ENCODE data around the gene DYNC1H1. TPM values are rescaled to one million over a fixed set of nuclear protein-coding genes. Genes with fewer than 3 reads are reported as not detected.
A peak's percentile ranks its signal among the peaks of the same experiment; 100 is the strongest.

DYNC1H1 gene
- total RNA-seq, 1 experiment from 2014 or later, result 438 TPM

DNA sequence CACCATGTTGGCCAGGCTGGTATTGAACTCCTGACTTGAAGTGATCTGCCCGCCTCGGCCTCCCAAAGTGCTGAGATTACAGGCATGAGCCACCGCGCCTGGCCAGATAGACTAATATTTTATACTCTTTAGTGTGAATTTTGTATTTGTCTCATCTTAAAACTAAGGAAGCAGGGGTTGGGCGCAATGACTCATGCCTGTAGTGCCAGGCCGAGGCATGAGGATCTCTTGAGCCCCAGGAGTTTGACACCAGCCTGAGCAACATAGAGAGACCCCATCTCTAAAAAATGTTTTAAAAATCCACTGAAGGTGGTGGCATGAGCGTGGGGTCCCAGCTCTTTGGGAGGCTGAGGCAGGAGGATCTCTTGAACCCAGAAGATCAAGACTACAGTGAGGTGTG, 9.0 kb downstream of the DYNC1H1 start (continued):
- TF ChIP-seq AFF4 (CRISPR knock-in tag; IDR thresholded peaks at IDR 0.05; ENCODE audit: borderline replicate concordance), result no peak
- no peak for TF ChIP-seq CREB1 (CRISPR knock-in tag; IDR thresholded peaks at IDR 0.05)
- TF ChIP-seq NR1H2 (CRISPR knock-in tag; IDR thresholded peaks at IDR 0.05), result no peak
- no peak for TF ChIP-seq IRF2 (CRISPR knock-in tag; IDR thresholded peaks at IDR 0.05; ENCODE audit: borderline replicate concordance, low read depth)
- TF ChIP-seq, protein P1, sequence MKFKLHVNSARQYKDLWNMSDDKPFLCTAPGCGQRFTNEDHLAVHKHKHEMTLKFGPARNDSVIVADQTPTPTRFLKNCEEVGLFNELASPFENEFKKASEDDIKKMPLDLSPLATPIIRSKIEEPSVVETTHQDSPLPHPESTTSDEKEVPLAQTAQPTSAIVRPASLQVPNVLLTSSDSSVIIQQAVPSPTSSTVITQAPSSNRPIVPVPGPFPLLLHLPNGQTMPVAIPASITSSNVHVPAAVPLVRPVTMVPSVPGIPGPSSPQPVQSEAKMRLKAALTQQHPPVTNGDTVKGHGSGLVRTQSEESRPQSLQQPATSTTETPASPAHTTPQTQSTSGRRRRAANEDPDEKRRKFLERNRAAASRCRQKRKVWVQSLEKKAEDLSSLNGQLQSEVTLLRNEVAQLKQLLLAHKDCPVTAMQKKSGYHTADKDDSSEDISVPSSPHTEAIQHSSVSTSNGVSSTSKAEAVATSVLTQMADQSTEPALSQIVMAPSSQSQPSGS (CRISPR knock-in tag; IDR thresholded peaks at IDR 0.05; ENCODE audit: borderline replicate concordance, low read depth), result no peak
- no peak for TF ChIP-seq ZNF425 (CRISPR knock-in tag; conservative IDR thresholded peaks at IDR 0.05)
- no peak for TF ChIP-seq E2F5 (CRISPR knock-in tag; IDR thresholded peaks at IDR 0.05)

- DNase-seq (ENCODE audit: low spot score), result no peak
- CTCF ChIA-PET, result no interaction called here
- ATAC-seq, result no peak
- POLR2A ChIA-PET, result no interaction called here
- TF ChIP-seq, protein P2, sequence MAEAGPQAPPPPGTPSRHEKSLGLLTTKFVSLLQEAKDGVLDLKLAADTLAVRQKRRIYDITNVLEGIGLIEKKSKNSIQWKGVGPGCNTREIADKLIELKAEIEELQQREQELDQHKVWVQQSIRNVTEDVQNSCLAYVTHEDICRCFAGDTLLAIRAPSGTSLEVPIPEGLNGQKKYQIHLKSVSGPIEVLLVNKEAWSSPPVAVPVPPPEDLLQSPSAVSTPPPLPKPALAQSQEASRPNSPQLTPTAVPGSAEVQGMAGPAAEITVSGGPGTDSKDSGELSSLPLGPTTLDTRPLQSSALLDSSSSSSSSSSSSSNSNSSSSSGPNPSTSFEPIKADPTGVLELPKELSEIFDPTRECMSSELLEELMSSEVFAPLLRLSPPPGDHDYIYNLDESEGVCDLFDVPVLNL (CRISPR knock-in tag; IDR thresholded peaks at IDR 0.05; ENCODE audit: borderline replicate concordance, low read depth), result no peak
- TF ChIP-seq MLX (CRISPR knock-in tag; IDR thresholded peaks at IDR 0.05) (no peak), SMAD4 (CRISPR knock-in tag; IDR thresholded peaks at IDR 0.05) (no peak), NR3C1 (CRISPR knock-in tag; conservative IDR thresholded peaks at IDR 0.05; ENCODE audit: low read depth) (no peak), NFYB (CRISPR knock-in tag; conservative IDR thresholded peaks at IDR 0.05; ENCODE audit: low read depth) (no peak), CBFB (CRISPR knock-in tag; IDR thresholded peaks at IDR 0.05; ENCODE audit: low read depth) (no peak), ZNF232 (CRISPR knock-in tag; IDR thresholded peaks at IDR 0.05) (no peak), FOXJ3 (CRISPR knock-in tag; IDR thresholded peaks at IDR 0.05; ENCODE audit: borderline replicate concordance) (no peak), TEAD4 (CRISPR knock-in tag; IDR thresholded peaks at IDR 0.05) (no peak)
- TF ChIP-seq, protein P3, sequence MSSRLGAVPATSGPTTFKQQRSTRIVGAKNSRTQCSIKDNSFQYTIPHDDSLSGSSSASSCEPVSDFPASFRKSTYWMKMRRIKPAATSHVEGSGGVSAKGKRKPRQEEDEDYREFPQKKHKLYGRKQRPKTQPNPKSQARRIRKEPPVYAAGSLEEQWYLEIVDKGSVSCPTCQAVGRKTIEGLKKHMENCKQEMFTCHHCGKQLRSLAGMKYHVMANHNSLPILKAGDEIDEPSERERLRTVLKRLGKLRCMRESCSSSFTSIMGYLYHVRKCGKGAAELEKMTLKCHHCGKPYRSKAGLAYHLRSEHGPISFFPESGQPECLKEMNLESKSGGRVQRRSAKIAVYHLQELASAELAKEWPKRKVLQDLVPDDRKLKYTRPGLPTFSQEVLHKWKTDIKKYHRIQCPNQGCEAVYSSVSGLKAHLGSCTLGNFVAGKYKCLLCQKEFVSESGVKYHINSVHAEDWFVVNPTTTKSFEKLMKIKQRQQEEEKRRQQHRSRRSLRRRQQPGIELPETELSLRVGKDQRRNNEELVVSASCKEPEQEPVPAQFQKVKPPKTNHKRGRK (CRISPR knock-in tag; IDR thresholded peaks at IDR 0.05; ENCODE audit: borderline replicate concordance), result no peak
- no peak overlapping the region for H3K4me3 Mint-ChIP-seq
- H3K36me3 Mint-ChIP-seq, result peaks cover 35% of the 10 kb centered on the region
- H3K27ac Mint-ChIP-seq, result peak overlapping the region; percentile 82; the same call in 1 of the 2 replicates
- no peaks in the 10 kb centered on the region for H3K9me3 Mint-ChIP-seq
- H3K4me1 Mint-ChIP-seq, result peaks cover 5% of the 10 kb centered on the region; the same call in 1 of the 2 replicates
- no peaks in the 10 kb centered on the region for H3K27me3 Mint-ChIP-seq (ENCODE audit: low read depth)
Measured at GRCh38 chr14:101975231-101975630, 10.9 kb downstream of the DYNC1H1 start.
